Natural killer cell (primary cell): ENCODE measurements around the gene ZFAND3. TPM values are rescaled to one million over a fixed set of nuclear protein-coding genes. Genes with fewer than 3 reads are reported as not detected.
A peak's percentile ranks its signal among the peaks of the same experiment; 100 is the strongest.

Source experiments
- ATAC-seq, 3 donors: fragments of 150-1000 bp in 2 of 3; fragments of 200-7000 bp in 1 of 3; cut with Tn5 transposase; 1 replicate in 1 of 3; 2 replicates in 2 of 3; pipeline ENCODE4 v1.10.0; 2021; ENCODE audit warnings: mild to moderate bottlenecking in 2 of 3, moderate library complexity in 2 of 3
- DNase-seq, 2 donors: peaks; one replicate each; pipeline versions ENCODE4 v3.0.0 to v3.0.0-alpha.2; 2013 to 2021; ENCODE audit warnings: mixed read lengths in 1 of 2
- H3K27ac ChIP-seq: one replicate; pipeline ENCODE4 v1.5.1; 2013; ENCODE audit warnings: mild to moderate bottlenecking, low read length
- H3K27me3 ChIP-seq: one replicate; pipeline ENCODE4 v1.6.1; 2013; ENCODE audit warnings: low read length; ENCODE audit not compliant: control insufficient read depth, insufficient read depth
- H3K36me3 ChIP-seq: one replicate; pipeline ENCODE4 v1.6.1; 2013; ENCODE audit warnings: low read length; ENCODE audit not compliant: control insufficient read depth, insufficient read depth
- H3K4me1 ChIP-seq: one replicate; pipeline ENCODE4 v1.6.1; 2013; ENCODE audit warnings: low read length; ENCODE audit not compliant: control insufficient read depth, insufficient read depth
- H3K4me3 ChIP-seq: one replicate; pipeline ENCODE4 v1.5.1; 2013; ENCODE audit warnings: low read length
- H3K9me3 ChIP-seq: one replicate; pipeline ENCODE4 v1.6.1; 2013; ENCODE audit warnings: low read length; ENCODE audit not compliant: control insufficient read depth, insufficient read depth
- H3K27ac Mint-ChIP-seq, 2 donors: one replicate each; pipeline ENCODE4 v1.8.0; 2022; ENCODE audit warnings: mild to moderate bottlenecking in 2 of 2, mixed read lengths in 2 of 2, moderate library complexity in 1 of 2
- H3K27me3 Mint-ChIP-seq, 2 donors: one replicate each; pipeline ENCODE4 v1.8.0; 2022; ENCODE audit warnings: low read depth in 2 of 2, mixed read lengths in 2 of 2
- H3K36me3 Mint-ChIP-seq: one replicate; pipeline ENCODE4 v1.8.0; 2022; ENCODE audit warnings: mixed read lengths
- H3K4me1 Mint-ChIP-seq, 2 donors: one replicate each; pipeline ENCODE4 v1.8.0; 2022; ENCODE audit warnings: mixed read lengths in 2 of 2
- H3K4me3 Mint-ChIP-seq: one replicate; pipeline ENCODE4 v1.8.0; 2022; ENCODE audit warnings: mild to moderate bottlenecking, moderate library complexity, mixed read lengths
- H3K9me3 Mint-ChIP-seq, 2 donors: one replicate each; pipeline ENCODE4 v1.8.0; 2022; ENCODE audit warnings: mixed read lengths in 2 of 2
- CTCF ChIP-seq: fragments of 200-600 bp; IDR thresholded peaks from one replicate; pipeline ENCODE4 v1.8.0; 2022; ENCODE audit warnings: antibody characterized with exemption
- WGBS: methylation state at CpG from one replicate; pipeline ENCODE4 v1.1.7; 2013; ENCODE audit warnings: missing lambda C conversion rate; ENCODE audit not compliant: insufficient coverage; 5-methylcytosine and 5-hydroxymethylcytosine counted together
- intact Hi-C: fragments of 100-400 bp; cut with micrococcal nuclease; formaldehyde crosslinking; loops from one replicate; pipeline ENCODE4 v1.14.2; 2022
- total RNA-seq, 4 donors: library from RNA; stranded (reverse); fragments of 120-200 nt in 1 of 4; gene quantifications; one replicate each; pipeline versions ENCODE4 v1.2.3 to v1.2.4, GENCODE V29; 2013 to 2022

The ZFAND3 gene
- total RNA-seq, 3 donors from 2014 or later (not counting 1 experiment from before 2014, with no cell fraction given), result 87.7 to 97.4 (median 90.1) TPM

GRCh38 chr6:37787216-37787615 is 32.3 kb upstream of the ZFAND3 start:
- WGBS, result 80% methylated on average over 2 of the region's 2 CpGs
- Histone ChIP-seq H3K4me1 (peaks cover 26% of the 10 kb centered on the region), H3K9me3 (no peaks in the 10 kb centered on the region), H3K27me3 (peaks cover 15% of the 10 kb centered on the region), H3K4me3 (no peak overlapping the region), H3K36me3 (no peaks in the 10 kb centered on the region), H3K27ac (no peak overlapping the region)
- Mint-ChIP-seq H3K4me1 (peaks cover 19 to 36% of the 10 kb centered on the region in 2 donors), H3K27ac (no peak overlapping the region), H3K4me3 (no peak overlapping the region), H3K9me3 (no peaks in the 10 kb centered on the region), H3K27me3 (peaks cover 31 to 34% of the 10 kb centered on the region in 2 donors), H3K36me3 (no peaks in the 10 kb centered on the region)
- intact Hi-C loops, result no loop called here
- ATAC-seq, result no peak
- no peak for DNase-seq
- TF ChIP-seq CTCF, result no peak

GRCh38 chr6:37788259-37788658 is 31.3 kb upstream of the ZFAND3 start:
- TF ChIP-seq CTCF, result no peak
- Histone ChIP-seq H3K4me1 (peaks cover 21% of the 10 kb centered on the region), H3K4me3 (no peak overlapping the region), H3K27ac (no peak overlapping the region), H3K9me3 (no peaks in the 10 kb centered on the region), H3K27me3 (peaks cover 13% of the 10 kb centered on the region), H3K36me3 (no peaks in the 10 kb centered on the region)
- peaks cover 12 to 31% of the 10 kb centered on the region in 2 donors for H3K4me1 Mint-ChIP-seq
- no peak overlapping the region for H3K27ac Mint-ChIP-seq
- no peak for ATAC-seq
- H3K27me3 Mint-ChIP-seq, result peaks cover 25 to 31% of the 10 kb centered on the region in 2 donors
- intact Hi-C loops, result no loop called here
- H3K36me3 Mint-ChIP-seq, result no peaks in the 10 kb centered on the region
- H3K4me3 Mint-ChIP-seq, result no peak overlapping the region
- WGBS, result 88% methylated on average over 2 of the region's 2 CpGs
- no peak for DNase-seq
- H3K9me3 Mint-ChIP-seq, result no peaks in the 10 kb centered on the region

- Histone ChIP-seq H3K4me1 (peaks cover 8% of the 10 kb centered on the region), H3K27me3 (no peaks in the 10 kb centered on the region), H3K9me3 (no peaks in the 10 kb centered on the region), H3K27ac (no peak overlapping the region), H3K4me3 (no peak overlapping the region), H3K36me3 (no peaks in the 10 kb centered on the region)
- H3K9me3 Mint-ChIP-seq, result no peaks in the 10 kb centered on the region
- 35% methylated on average over 10 of the region's 10 CpGs for WGBS
- peaks cover 0 to 6% of the 10 kb centered on the region in 2 donors for H3K27me3 Mint-ChIP-seq
- H3K36me3 Mint-ChIP-seq, result no peaks in the 10 kb centered on the region
- H3K4me1 Mint-ChIP-seq, result peaks cover 0 to 11% of the 10 kb centered on the region in 2 donors
- peak; percentile 93 for TF ChIP-seq CTCF
- peak overlapping the region; percentile 9 to 74 for H3K27ac Mint-ChIP-seq
- intact Hi-C loops, result loop anchor here (1.0 to 5.0 kb wide), 3 partner anchors 69 to 701 kb away; no protein-coding TSS in a partner anchor
- ATAC-seq, result peak; percentile 95 to 100 (median 99)
- DNase-seq, result peak; percentile 76 to 80
- H3K4me3 Mint-ChIP-seq, result no peak overlapping the region
Measured at GRCh38 chr6:37791156-37791919, 28.2 kb upstream of the ZFAND3 start.
